Keratinocyte (primary cell): Measurements from ENCODE around the gene SURF4. TPM values are rescaled to one million over a fixed set of nuclear protein-coding genes. Genes with fewer than 3 reads are reported as not detected.

Experiments
- DNase-seq: peaks from one replicate; pipeline ENCODE4 v3.0.0-alpha.2; 2011; ENCODE audit warnings: low read depth, missing footprints, low spot score
- FAIRE-seq: peaks from 2 replicates; lab custom pipeline; 2011; peaks lifted over from hg19 to GRCh38; lab: Jason Lieb, UNC
- H2AFZ ChIP-seq: 2 replicates; pipeline ENCODE4 v1.6.0; 2012; ENCODE audit warnings: low read length, control low read depth, inconsistent platforms; ENCODE audit not compliant: control insufficient read depth
- H3K27ac ChIP-seq: 2 replicates; pipeline ENCODE4 v1.5.1; 2011; ENCODE audit warnings: low read length; ENCODE audit not compliant: control insufficient read depth, insufficient read depth
- H3K27me3 ChIP-seq: 3 replicates; pipeline ENCODE4 v1.6.0; 2011; ENCODE audit warnings: low read length; ENCODE audit not compliant: control insufficient read depth, insufficient read depth; ENCODE audit errors: extremely low read depth
- H3K36me3 ChIP-seq, 2 experiments: 2 replicates in 1 of 2; 3 replicates in 1 of 2; pipeline ENCODE4 v1.5.1; 2011; ENCODE audit warnings: low read length in 2 of 2, mild to moderate bottlenecking in 1 of 2; ENCODE audit not compliant: control insufficient read depth in 2 of 2, insufficient read depth in 2 of 2; ENCODE audit errors: extremely low read depth in 1 of 2
- H3K4me1 ChIP-seq: 3 replicates; pipeline ENCODE4 v1.5.1; 2011; ENCODE audit warnings: low read length; ENCODE audit not compliant: control insufficient read depth, insufficient read depth; ENCODE audit errors: extremely low read depth
- H3K4me2 ChIP-seq: 3 replicates; pipeline ENCODE4 v1.6.0; 2011; ENCODE audit warnings: low read depth, low read length; ENCODE audit not compliant: control insufficient read depth, insufficient read depth; ENCODE audit errors: extremely low read depth
- H3K4me3 ChIP-seq, 3 experiments: fragments of 200-600 bp in 1 of 3; sonication (generic) in 1 of 3; 2 replicates in 2 of 3; 3 replicates in 1 of 3; pipeline ENCODE4 v1.5.1; 2011 to 2016; ENCODE audit warnings: low read length in 3 of 3, mild to moderate bottlenecking in 3 of 3, control low read depth in 2 of 3, inconsistent platforms in 1 of 3, low read depth in 1 of 3, mixed read lengths in 1 of 3, mixed run types in 1 of 3, moderate library complexity in 1 of 3; ENCODE audit not compliant: control insufficient read depth in 2 of 3, insufficient read depth in 2 of 3; ENCODE audit errors: extremely low read depth in 1 of 3
- H3K79me2 ChIP-seq: 2 replicates; pipeline ENCODE4 v1.6.0; 2012; ENCODE audit warnings: low read length; ENCODE audit not compliant: control insufficient read depth, insufficient read depth
- H3K9ac ChIP-seq: 3 replicates; pipeline ENCODE4 v1.6.0; 2011; ENCODE audit warnings: low read length; ENCODE audit not compliant: control insufficient read depth, insufficient read depth; ENCODE audit errors: extremely low read depth
- H3K9me1 ChIP-seq: 3 replicates; pipeline ENCODE4 v1.6.0; 2011; ENCODE audit warnings: low read length; ENCODE audit not compliant: control insufficient read depth, insufficient read depth; ENCODE audit errors: extremely low read depth
- H3K9me3 ChIP-seq: 2 replicates; pipeline ENCODE4 v1.5.1; 2012; ENCODE audit warnings: low read depth, low read length; ENCODE audit not compliant: control insufficient read depth
- H4K20me1 ChIP-seq: 3 replicates; pipeline ENCODE4 v1.6.0; 2011; ENCODE audit warnings: low read length; ENCODE audit not compliant: control insufficient read depth, insufficient read depth; ENCODE audit errors: extremely low read depth
- EZH2 ChIP-seq: IDR thresholded peaks from one replicate; pipeline ENCODE4 v1.6.1; 2012; ENCODE audit warnings: inconsistent platforms, mild to moderate bottlenecking, low read length, moderate library complexity
- dilution Hi-C: fragments of 300-500 bp; cut with MboI; formaldehyde crosslinking; loops from one replicate; pipeline ENCODE4 v1.7.0; 2020; ENCODE audit warnings: low sequenced_read_pairs; ENCODE audit not compliant: extremely low pct_ligation_motif_present
- polyA plus RNA-seq, 5 experiments: library from polyadenylated mRNA; depleted of rRNA in 3 of 5; stranded (reverse) in 3 of 5; stranded (forward) in 1 of 5; unstranded in 1 of 5; fragments of >200 nt; gene quantifications; 1 replicate in 1 of 5; 2 replicates in 3 of 5; 3 replicates in 1 of 5; pipeline versions ENCODE4 v1.2.1 to v1.2.3, GENCODE V29; 2011 to 2012; ENCODE audit warnings: missing spikeins in 2 of 5, low read depth in 1 of 5, low replicate concordance in 1 of 5
- TF ChIP-seq, protein P1 (sequence below), 3 experiments: IDR thresholded peaks in 1 of 3; conservative IDR thresholded peaks in 1 of 3; optimal IDR thresholded peaks in 1 of 3; 2 replicates in 2 of 3; 3 replicates in 1 of 3; pipeline versions ENCODE3 to v1.5.1; 2011; ENCODE audit warnings: low read length in 3 of 3, mild to moderate bottlenecking in 3 of 3, moderate library complexity in 2 of 3, control low read depth in 1 of 3, inconsistent platforms in 1 of 3; ENCODE audit not compliant: insufficient read depth in 2 of 3; ENCODE audit errors: extremely low read depth in 1 of 3

SURF4 gene
- polyA plus RNA-seq, 1 donor (not counting 4 experiments of a cell fraction or from before 2014, with no cell fraction given), result 153 TPM

DNA sequence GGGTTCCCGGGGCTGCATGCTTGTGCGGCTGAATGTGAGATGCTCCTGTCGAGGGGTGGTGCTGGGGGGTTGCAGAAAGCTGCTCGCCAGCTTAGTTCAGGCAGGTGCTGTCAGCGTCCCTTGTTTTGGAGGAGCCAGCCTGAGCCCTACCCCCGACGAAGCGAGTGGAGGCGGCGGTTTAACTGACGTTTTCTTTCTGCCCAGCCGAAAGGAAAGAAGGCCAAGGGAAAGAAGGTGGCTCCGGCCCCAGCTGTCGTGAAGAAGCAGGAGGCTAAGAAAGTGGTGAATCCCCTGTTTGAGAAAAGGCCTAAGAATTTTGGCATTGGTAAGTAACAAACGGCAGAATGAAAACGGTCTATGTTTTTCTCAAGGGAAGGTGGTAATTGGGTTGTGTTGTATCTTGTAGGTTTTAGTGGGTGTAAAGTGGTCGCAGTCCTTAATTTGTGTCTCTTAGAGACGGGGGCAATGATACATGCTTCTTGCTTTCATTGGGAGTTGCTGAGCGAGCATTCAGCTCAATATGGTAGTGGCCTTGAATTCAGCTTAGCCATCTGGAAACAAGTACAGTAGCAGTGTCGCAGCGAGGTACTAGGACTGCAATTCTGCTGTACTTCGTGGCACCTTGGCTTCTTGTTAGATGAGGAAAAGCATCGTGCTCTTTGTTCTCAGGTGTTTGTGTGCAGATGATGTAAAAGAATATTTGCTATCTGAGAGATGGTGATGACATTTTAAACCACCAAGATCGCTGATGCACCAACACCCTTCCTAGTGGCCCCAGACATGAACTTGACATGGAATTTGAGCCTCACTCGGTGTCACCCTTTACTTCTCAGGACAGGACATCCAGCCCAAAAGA lies 26.9 kb downstream of the SURF4 start:
- H3K4me2 ChIP-seq, result peak overlapping the region; percentile 97
- no peaks in the 10 kb centered on the region for H3K9me1 ChIP-seq
- no peaks in the 10 kb centered on the region for H3K9me3 ChIP-seq
- DNase-seq (no peak), FAIRE-seq (peak; percentile 17)
- H3K9ac ChIP-seq, result peak overlapping the region; percentile 97
- TF ChIP-seq, protein P1, sequence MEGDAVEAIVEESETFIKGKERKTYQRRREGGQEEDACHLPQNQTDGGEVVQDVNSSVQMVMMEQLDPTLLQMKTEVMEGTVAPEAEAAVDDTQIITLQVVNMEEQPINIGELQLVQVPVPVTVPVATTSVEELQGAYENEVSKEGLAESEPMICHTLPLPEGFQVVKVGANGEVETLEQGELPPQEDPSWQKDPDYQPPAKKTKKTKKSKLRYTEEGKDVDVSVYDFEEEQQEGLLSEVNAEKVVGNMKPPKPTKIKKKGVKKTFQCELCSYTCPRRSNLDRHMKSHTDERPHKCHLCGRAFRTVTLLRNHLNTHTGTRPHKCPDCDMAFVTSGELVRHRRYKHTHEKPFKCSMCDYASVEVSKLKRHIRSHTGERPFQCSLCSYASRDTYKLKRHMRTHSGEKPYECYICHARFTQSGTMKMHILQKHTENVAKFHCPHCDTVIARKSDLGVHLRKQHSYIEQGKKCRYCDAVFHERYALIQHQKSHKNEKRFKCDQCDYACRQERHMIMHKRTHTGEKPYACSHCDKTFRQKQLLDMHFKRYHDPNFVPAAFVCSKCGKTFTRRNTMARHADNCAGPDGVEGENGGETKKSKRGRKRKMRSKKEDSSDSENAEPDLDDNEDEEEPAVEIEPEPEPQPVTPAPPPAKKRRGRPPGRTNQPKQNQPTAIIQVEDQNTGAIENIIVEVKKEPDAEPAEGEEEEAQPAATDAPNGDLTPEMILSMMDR (optimal IDR thresholded peaks at IDR 0.05 in 1 of 3, IDR thresholded peaks at IDR 0.05 in 1 of 3, conservative IDR thresholded peaks at IDR 0.05 in 1 of 3; ENCODE audit: extremely low read depth in 1 of 3, insufficient read depth in 2 of 3, low read length in 3 of 3), result no peak
- TF ChIP-seq EZH2, result no peak
- dilution Hi-C loops, result no loop called here
- H3K27ac ChIP-seq, result peak overlapping the region; percentile 97
- peaks cover 13% of the 10 kb centered on the region for H4K20me1 ChIP-seq
- H3K27me3 ChIP-seq, result no peaks in the 10 kb centered on the region
- H3K36me3 ChIP-seq, result peaks cover 53% of the 10 kb centered on the region in 2 experiments
- H3K4me1 ChIP-seq, result peaks cover 19% of the 10 kb centered on the region
- H2AFZ ChIP-seq, result no peak overlapping the region
- H3K79me2 ChIP-seq, result peaks cover 45% of the 10 kb centered on the region
- peak overlapping the region; percentile 86 to 92 (median 92) for H3K4me3 ChIP-seq

DNA sequence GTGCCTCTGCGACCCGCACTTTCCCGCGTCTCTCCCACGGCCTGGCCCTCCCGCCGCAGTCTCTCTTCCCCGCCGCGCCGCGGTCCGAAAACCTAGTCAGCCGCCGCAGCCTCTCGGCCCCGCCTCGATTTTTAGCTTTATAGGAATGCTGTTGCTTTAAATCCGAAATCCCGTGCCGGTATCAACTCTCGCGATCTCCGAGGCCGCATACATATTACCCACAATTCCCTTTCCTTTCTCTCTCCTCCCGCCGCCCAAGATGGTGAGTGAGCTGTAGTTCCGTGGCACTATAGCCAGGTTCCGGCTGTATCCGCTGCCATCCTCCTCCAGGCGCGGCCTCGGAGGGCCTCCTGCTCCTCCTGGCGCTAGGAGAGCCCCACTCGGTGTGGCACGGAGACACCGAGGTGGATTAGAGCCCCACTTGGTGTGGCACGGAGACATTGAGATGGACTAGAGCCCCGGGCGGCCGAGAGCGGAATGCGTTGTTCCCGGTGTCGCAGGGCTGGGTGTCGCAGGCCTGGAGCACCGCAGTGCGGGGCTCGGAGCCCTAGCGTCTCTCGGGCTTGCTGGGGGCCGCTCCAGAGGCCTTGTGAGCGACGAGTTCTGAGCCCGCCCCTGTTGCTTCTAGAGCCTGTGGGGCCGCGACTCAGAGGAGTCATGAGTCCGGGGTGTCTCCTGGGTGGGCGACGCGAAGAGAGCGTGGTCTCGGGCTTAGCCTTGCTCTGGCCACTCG lies 27.7 kb downstream of the SURF4 start, which contains the start of the genes MED22 and RPL7A:
MED22 (minus strand) TSS at position 147 of the 733 bp plus-strand sequence. CDS start 1,469 bp downstream, outside the sequence.
RPL7A (plus strand) TSS at position 234 of the 733 bp plus-strand sequence; CDS start at position 260, 26 bp downstream.
- Histone ChIP-seq H3K27ac (peak within 1 kb of the TSS; percentile 97), H3K4me2 (peak within 1 kb of the TSS; percentile 97), H3K36me3 (peaks cover 55 to 61% of the 10 kb centered on the region in 2 experiments), H3K27me3 (no peaks in the 10 kb centered on the region), H3K9me3 (no peaks in the 10 kb centered on the region), H3K9me1 (no peaks in the 10 kb centered on the region), H2AFZ (peak within 1 kb of the TSS; percentile 68), H3K4me1 (peaks cover 19% of the 10 kb centered on the region), H3K79me2 (peaks cover 45% of the 10 kb centered on the region), H3K9ac (peak within 1 kb of the TSS; percentile 97), H4K20me1 (peaks cover 13% of the 10 kb centered on the region), H3K4me3 (peak within 1 kb of the TSS; percentile 86 to 92 (median 92))
- dilution Hi-C loops, result no loop called here
- peak; percentile 80 for DNase-seq
- TF ChIP-seq, protein P1 (optimal IDR thresholded peaks at IDR 0.05 in 1 of 3, IDR thresholded peaks at IDR 0.05 in 1 of 3, conservative IDR thresholded peaks at IDR 0.05 in 1 of 3; ENCODE audit: extremely low read depth in 1 of 3, insufficient read depth in 2 of 3, low read length in 3 of 3), result no peak
- TF ChIP-seq EZH2, result no peak
- FAIRE-seq, result no peak
